K562 (cell line): ENCODE results near the gene TNFAIP1. TPM values are rescaled to one million over a fixed set of nuclear protein-coding genes. Genes with fewer than 3 reads are reported as not detected.

Experiments
- microRNA-seq: library from miRNA; unstranded; fragments of <30 nt; microRNA quantifications from one replicate; pipeline ENCODE4, GENCODE V29; 2018; ENCODE audit warnings: borderline microRNAs expressed
- polyA plus RNA-seq, 8 experiments: library from polyadenylated mRNA; depleted of rRNA in 4 of 8; stranded (reverse) in 5 of 8; unstranded in 3 of 8; fragments of >200 nt; fragmentation: Nextera tagmentation in 2 of 8; fragmentation: Illumina TruSeq in 1 of 8; extraction: Ambion mirVana in 2 of 8; extraction: Trizol in 1 of 8; gene quantifications; 2 replicates each; pipeline versions ENCODE4 v1.2.1 to v1.2.3, GENCODE V29; 2011 to 2014; ENCODE audit warnings: inconsistent platforms in 1 of 8, missing spikeins in 1 of 8
- total RNA-seq, 7 experiments: library from RNA; depleted of rRNA in 6 of 7; stranded (reverse); fragments of >200 nt in 6 of 7; fragmentation: Illumina TruSeq in 2 of 7; extraction: Trizol in 2 of 7; gene quantifications; 2 replicates each; pipeline versions ENCODE4 v1.2.1 to v1.2.3, GENCODE V29; 2011 to 2021; ENCODE audit warnings: low replicate concordance in 1 of 7

The TNFAIP1 gene
- total and polyA plus RNA-seq, 9 of the 15 experiments (the other 6 are each of a cell fraction or from before 2014, with no cell fraction given) = 2.1 to 20.1 (median 8.2) TPM

Small RNA genes within 50 kb of the gene (microRNA-seq; reads per million reads assigned to microRNA genes)
- gene MIR4723 = 1.1 reads per million, percentile 10 among the genes with 10 or more reads in this experiment

Other genes with a start within 250 kb of the TNFAIP1 start
Only the 7 nearest of the 12 such genes appear.
- 59.6 and 71.8 TPM in 2 replicates for gene TMEM97, start 16.6 kb upstream of the TNFAIP1 start, total RNA-seq (2014; rRNA removed)
- gene TMEM97, start 16.6 kb upstream of the TNFAIP1 start, total RNA-seq (2014; rRNA removed; fragmentation: Illumina TruSeq; extraction: Trizol) = 83.1 and 87.7 TPM in 2 replicates
- 72.0 and 74.0 TPM in 2 replicates for gene TMEM97, start 16.6 kb upstream of the TNFAIP1 start, total RNA-seq (2015; rRNA removed; fragmentation: Illumina TruSeq; extraction: Trizol)
- gene TMEM97, start 16.6 kb upstream of the TNFAIP1 start, total RNA-seq (2021) = 65.3 and 67.5 TPM in 2 replicates
- 88.3 and 117 TPM in 2 replicates for gene TMEM97, start 16.6 kb upstream of the TNFAIP1 start, polyA plus RNA-seq (2011; rRNA removed)
- 89.6 and 121 TPM in 2 replicates for gene TMEM97, start 16.6 kb upstream of the TNFAIP1 start, polyA plus RNA-seq (2014; fragmentation: Illumina TruSeq; extraction: Trizol)
- gene TMEM97, start 16.6 kb upstream of the TNFAIP1 start, polyA plus RNA-seq (2014; fragmentation: Nextera tagmentation; extraction: Ambion mirVana) = 10 to 100 TPM; 76.0 to 95.3 TPM
- 34.6 and 44.9 TPM in 2 replicates for gene TMEM97, start 16.6 kb upstream of the TNFAIP1 start, polyA plus RNA-seq (2014; rRNA removed)
- 25.1 and 25.5 TPM in 2 replicates for gene IFT20, start 289 bp upstream of the TNFAIP1 start, total RNA-seq (2014; rRNA removed)
- 20.9 and 26.8 TPM in 2 replicates for gene IFT20, start 289 bp upstream of the TNFAIP1 start, total RNA-seq (2014; rRNA removed; fragmentation: Illumina TruSeq; extraction: Trizol)
- 14.3 and 14.6 TPM in 2 replicates for gene IFT20, start 289 bp upstream of the TNFAIP1 start, total RNA-seq (2015; rRNA removed; fragmentation: Illumina TruSeq; extraction: Trizol)
- 20.1 and 25.2 TPM in 2 replicates for gene IFT20, start 289 bp upstream of the TNFAIP1 start, total RNA-seq (2021)
- gene IFT20, start 289 bp upstream of the TNFAIP1 start, polyA plus RNA-seq (2011; rRNA removed) = 35.8 and 38.6 TPM in 2 replicates
- gene IFT20, start 289 bp upstream of the TNFAIP1 start, polyA plus RNA-seq (2014; fragmentation: Illumina TruSeq; extraction: Trizol) = 19.0 and 19.4 TPM in 2 replicates
- 10 to 100 TPM; 11.2 to 17.7 TPM for gene IFT20, start 289 bp upstream of the TNFAIP1 start, polyA plus RNA-seq (2014; fragmentation: Nextera tagmentation; extraction: Ambion mirVana)
- gene IFT20, start 289 bp upstream of the TNFAIP1 start, polyA plus RNA-seq (2014; rRNA removed) = 37.6 and 45.4 TPM in 2 replicates
- 121 and 122 TPM in 2 replicates for gene POLDIP2, start 21.8 kb downstream of the TNFAIP1 start, total RNA-seq (2014; rRNA removed)
- gene POLDIP2, start 21.8 kb downstream of the TNFAIP1 start, total RNA-seq (2014; rRNA removed; fragmentation: Illumina TruSeq; extraction: Trizol) = 59.5 and 62.7 TPM in 2 replicates
- 70.6 and 71.4 TPM in 2 replicates for gene POLDIP2, start 21.8 kb downstream of the TNFAIP1 start, total RNA-seq (2015; rRNA removed; fragmentation: Illumina TruSeq; extraction: Trizol)
- 106 and 108 TPM in 2 replicates for gene POLDIP2, start 21.8 kb downstream of the TNFAIP1 start, total RNA-seq (2021)
- 64.6 and 105 TPM in 2 replicates for gene POLDIP2, start 21.8 kb downstream of the TNFAIP1 start, polyA plus RNA-seq (2011; rRNA removed)
- gene POLDIP2, start 21.8 kb downstream of the TNFAIP1 start, polyA plus RNA-seq (2014; fragmentation: Illumina TruSeq; extraction: Trizol) = 127 and 137 TPM in 2 replicates
- 10 to 100 TPM; 22.0 to 25.1 TPM for gene POLDIP2, start 21.8 kb downstream of the TNFAIP1 start, polyA plus RNA-seq (2014; fragmentation: Nextera tagmentation; extraction: Ambion mirVana)
- gene POLDIP2, start 21.8 kb downstream of the TNFAIP1 start, polyA plus RNA-seq (2014; rRNA removed) = 104 and 109 TPM in 2 replicates
- not detected in 2 replicates for gene SEBOX, start 29.4 kb downstream of the TNFAIP1 start, total RNA-seq (2014; rRNA removed)
- gene SEBOX, start 29.4 kb downstream of the TNFAIP1 start, total RNA-seq (2014; rRNA removed; fragmentation: Illumina TruSeq; extraction: Trizol) = not detected in 2 replicates
- gene SEBOX, start 29.4 kb downstream of the TNFAIP1 start, total RNA-seq (2015; rRNA removed; fragmentation: Illumina TruSeq; extraction: Trizol) = not detected in 2 replicates
- gene SEBOX, start 29.4 kb downstream of the TNFAIP1 start, total RNA-seq (2021) = not detected in 2 replicates
- not detected in 2 replicates for gene SEBOX, start 29.4 kb downstream of the TNFAIP1 start, polyA plus RNA-seq (2011; rRNA removed)
- gene SEBOX, start 29.4 kb downstream of the TNFAIP1 start, polyA plus RNA-seq (2014; fragmentation: Illumina TruSeq; extraction: Trizol) = not detected in 2 replicates
- not detected for gene SEBOX, start 29.4 kb downstream of the TNFAIP1 start, polyA plus RNA-seq (2014; fragmentation: Nextera tagmentation; extraction: Ambion mirVana)
- gene SEBOX, start 29.4 kb downstream of the TNFAIP1 start, polyA plus RNA-seq (2014; rRNA removed) = not detected in 2 replicates
- gene VTN, start 34.5 kb downstream of the TNFAIP1 start, total RNA-seq (2014; rRNA removed) = 0.14 and 0.33 TPM in 2 replicates
- not detected in 2 replicates for gene VTN, start 34.5 kb downstream of the TNFAIP1 start, total RNA-seq (2014; rRNA removed; fragmentation: Illumina TruSeq; extraction: Trizol)
- gene VTN, start 34.5 kb downstream of the TNFAIP1 start, total RNA-seq (2015; rRNA removed; fragmentation: Illumina TruSeq; extraction: Trizol) = 0.15 and 0.36 TPM in 2 replicates
- 0.86 and 2.3 TPM in 2 replicates for gene VTN, start 34.5 kb downstream of the TNFAIP1 start, total RNA-seq (2021)
- gene VTN, start 34.5 kb downstream of the TNFAIP1 start, polyA plus RNA-seq (2011; rRNA removed) = 0.11 and 0.17 TPM in 2 replicates
- gene VTN, start 34.5 kb downstream of the TNFAIP1 start, polyA plus RNA-seq (2014; fragmentation: Illumina TruSeq; extraction: Trizol) = 0.13 and 0.68 TPM in 2 replicates
- gene VTN, start 34.5 kb downstream of the TNFAIP1 start, polyA plus RNA-seq (2014; fragmentation: Nextera tagmentation; extraction: Ambion mirVana) = 1 to 10 TPM in 1 of 2 experiments, under 1 TPM in 1; 0.22 to 1.0 TPM
- gene VTN, start 34.5 kb downstream of the TNFAIP1 start, polyA plus RNA-seq (2014; rRNA removed) = 0.64 and 0.82 TPM in 2 replicates
- 0.08 and 0.09 TPM in 2 replicates for gene SARM1, start 35.9 kb downstream of the TNFAIP1 start, total RNA-seq (2014; rRNA removed)
- gene SARM1, start 35.9 kb downstream of the TNFAIP1 start, total RNA-seq (2014; rRNA removed; fragmentation: Illumina TruSeq; extraction: Trizol) = 0.10 and 0.29 TPM in 2 replicates
- 0.08 and 0.11 TPM in 2 replicates for gene SARM1, start 35.9 kb downstream of the TNFAIP1 start, total RNA-seq (2015; rRNA removed; fragmentation: Illumina TruSeq; extraction: Trizol)
- gene SARM1, start 35.9 kb downstream of the TNFAIP1 start, total RNA-seq (2021) = 0.54 and 0.55 TPM in 2 replicates
- gene SARM1, start 35.9 kb downstream of the TNFAIP1 start, polyA plus RNA-seq (2011; rRNA removed) = 0.15 and 0.30 TPM in 2 replicates
- gene SARM1, start 35.9 kb downstream of the TNFAIP1 start, polyA plus RNA-seq (2014; fragmentation: Illumina TruSeq; extraction: Trizol) = 0.07 and 0.12 TPM in 2 replicates
- gene SARM1, start 35.9 kb downstream of the TNFAIP1 start, polyA plus RNA-seq (2014; fragmentation: Nextera tagmentation; extraction: Ambion mirVana) = not detected
- 0.04 and 0.31 TPM in 2 replicates for gene SARM1, start 35.9 kb downstream of the TNFAIP1 start, polyA plus RNA-seq (2014; rRNA removed)
- gene SLC46A1, start 70.5 kb downstream of the TNFAIP1 start, total RNA-seq (2014; rRNA removed) = 3.1 and 3.4 TPM in 2 replicates
- gene SLC46A1, start 70.5 kb downstream of the TNFAIP1 start, total RNA-seq (2014; rRNA removed; fragmentation: Illumina TruSeq; extraction: Trizol) = 1.8 and 3.1 TPM in 2 replicates
- 2.4 and 3.1 TPM in 2 replicates for gene SLC46A1, start 70.5 kb downstream of the TNFAIP1 start, total RNA-seq (2015; rRNA removed; fragmentation: Illumina TruSeq; extraction: Trizol)
- gene SLC46A1, start 70.5 kb downstream of the TNFAIP1 start, total RNA-seq (2021) = 4.3 and 5.5 TPM in 2 replicates
- 2.4 and 4.0 TPM in 2 replicates for gene SLC46A1, start 70.5 kb downstream of the TNFAIP1 start, polyA plus RNA-seq (2011; rRNA removed)
- 3.9 and 4.5 TPM in 2 replicates for gene SLC46A1, start 70.5 kb downstream of the TNFAIP1 start, polyA plus RNA-seq (2014; fragmentation: Illumina TruSeq; extraction: Trizol)
- gene SLC46A1, start 70.5 kb downstream of the TNFAIP1 start, polyA plus RNA-seq (2014; fragmentation: Nextera tagmentation; extraction: Ambion mirVana) = under 1 TPM; 0.24 to 0.32 TPM
- 2.6 TPM in 2 replicates for gene SLC46A1, start 70.5 kb downstream of the TNFAIP1 start, polyA plus RNA-seq (2014; rRNA removed)